Neural cell (in vitro differentiated cells): ENCODE measurements around the gene SH3YL1.

ENCODE experiments used
- EP300 ChIP-seq: fragments of 450-650 bp; conservative IDR thresholded peaks from 2 replicates; pipeline ENCODE4 v1.6.1; 2014; ENCODE audit warnings: antibody characterized with exemption, mild to moderate bottlenecking, moderate library complexity; ENCODE audit not compliant: poor library complexity, severe bottlenecking
- EZH2 ChIP-seq: fragments of 200-600, 300-800 bp; shearing (Covaris generic), sonication (generic); IDR thresholded peaks from 2 replicates; pipeline ENCODE4 v1.6.1; 2014; ENCODE audit warnings: antibody characterized with exemption, low read length, borderline replicate concordance, mild to moderate bottlenecking; ENCODE audit not compliant: insufficient read depth, poor library complexity, severe bottlenecking
- POLR2AphosphoS5 ChIP-seq: IDR thresholded peaks from 2 replicates; pipeline ENCODE4 v1.6.1; 2012
- SMC3 ChIP-seq: fragments of 450-650 bp; conservative IDR thresholded peaks from 2 replicates; pipeline ENCODE4 v1.6.1; 2014; ENCODE audit warnings: antibody characterized with exemption, mild to moderate bottlenecking, moderate library complexity; ENCODE audit not compliant: poor library complexity
- TAF1 ChIP-seq: IDR thresholded peaks from 2 replicates; pipeline ENCODE4 v1.6.1; 2012; ENCODE audit warnings: low read depth
- TF ChIP-seq, protein P1 (sequence below): fragments of 450-650 bp; IDR thresholded peaks from 2 replicates; pipeline ENCODE4 v1.5.1; 2014; ENCODE audit warnings: antibody characterized with exemption, mild to moderate bottlenecking, moderate library complexity; ENCODE audit not compliant: poor library complexity, severe bottlenecking

DNA sequence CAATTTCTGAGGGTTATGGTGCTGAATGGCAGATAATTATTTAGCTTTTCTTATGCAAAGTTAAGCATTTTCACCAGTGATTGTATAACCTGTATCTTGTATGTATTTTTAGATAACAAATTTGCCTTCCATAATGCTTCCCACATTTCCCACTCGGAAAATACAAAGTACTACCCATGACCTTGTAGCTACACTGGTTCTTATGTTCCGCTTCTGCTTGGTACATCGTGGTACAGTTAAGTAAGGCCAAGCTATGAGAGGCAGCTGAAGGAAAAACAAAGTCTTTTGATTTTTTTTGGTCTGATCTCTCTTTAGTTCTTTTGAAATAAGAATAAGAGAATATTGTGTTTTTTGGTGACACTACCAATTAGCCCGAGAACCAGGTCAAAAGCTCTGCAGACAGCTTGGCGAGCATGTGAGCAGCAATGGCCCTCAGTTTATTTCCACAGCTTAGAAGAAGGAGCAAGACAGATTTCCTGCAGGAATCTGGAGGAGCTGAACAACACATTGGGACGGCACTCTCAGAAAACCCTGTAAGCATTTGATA, 26.8 kb downstream of the SH3YL1 start:
- TF ChIP-seq, protein P1, sequence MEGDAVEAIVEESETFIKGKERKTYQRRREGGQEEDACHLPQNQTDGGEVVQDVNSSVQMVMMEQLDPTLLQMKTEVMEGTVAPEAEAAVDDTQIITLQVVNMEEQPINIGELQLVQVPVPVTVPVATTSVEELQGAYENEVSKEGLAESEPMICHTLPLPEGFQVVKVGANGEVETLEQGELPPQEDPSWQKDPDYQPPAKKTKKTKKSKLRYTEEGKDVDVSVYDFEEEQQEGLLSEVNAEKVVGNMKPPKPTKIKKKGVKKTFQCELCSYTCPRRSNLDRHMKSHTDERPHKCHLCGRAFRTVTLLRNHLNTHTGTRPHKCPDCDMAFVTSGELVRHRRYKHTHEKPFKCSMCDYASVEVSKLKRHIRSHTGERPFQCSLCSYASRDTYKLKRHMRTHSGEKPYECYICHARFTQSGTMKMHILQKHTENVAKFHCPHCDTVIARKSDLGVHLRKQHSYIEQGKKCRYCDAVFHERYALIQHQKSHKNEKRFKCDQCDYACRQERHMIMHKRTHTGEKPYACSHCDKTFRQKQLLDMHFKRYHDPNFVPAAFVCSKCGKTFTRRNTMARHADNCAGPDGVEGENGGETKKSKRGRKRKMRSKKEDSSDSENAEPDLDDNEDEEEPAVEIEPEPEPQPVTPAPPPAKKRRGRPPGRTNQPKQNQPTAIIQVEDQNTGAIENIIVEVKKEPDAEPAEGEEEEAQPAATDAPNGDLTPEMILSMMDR, result no peak
- no peak for TF ChIP-seq EP300
- TF ChIP-seq POLR2AphosphoS5, result no peak
- no peak for TF ChIP-seq EZH2
- no peak for TF ChIP-seq SMC3
- no peak for TF ChIP-seq TAF1
